Calu3 (cell line): ENCODE results near the gene LAIR2. TPM values are rescaled to one million over a fixed set of nuclear protein-coding genes. Genes with fewer than 3 reads are reported as not detected.

Experiments used
- BruUV-seq: library from RNA; stranded (reverse); fragments of 400-500 nt; replicated peaks from 2 replicates; lab custom pipeline; 2021; lab: Mats Ljungman, UMichigan
- CTCF ChIA-PET: fragments of 300-600 bp; sonication (Branson Sonifier 250); formaldehyde crosslinking; loops from one replicate; lab custom pipeline; 2022; ENCODE audit warnings: antibody characterized with exemption; lab: Charles Lee
- DNase-seq: peaks from one replicate; pipeline ENCODE4 v3.0.0; 2022
- H3K27ac Mint-ChIP-seq: one replicate; pipeline ENCODE4 v1.8.0; 2022; ENCODE audit warnings: mixed read lengths; ENCODE audit not compliant: unreplicated experiment
- H3K27me3 Mint-ChIP-seq: one replicate; pipeline ENCODE4 v1.8.0; 2022; ENCODE audit warnings: mixed read lengths; ENCODE audit not compliant: unreplicated experiment
- H3K36me3 Mint-ChIP-seq: one replicate; pipeline ENCODE4 v1.8.0; 2022; ENCODE audit warnings: mild to moderate bottlenecking, moderate library complexity, mixed read lengths; ENCODE audit not compliant: insufficient read depth, unreplicated experiment
- H3K4me1 Mint-ChIP-seq: one replicate; pipeline ENCODE4 v1.8.0; 2022; ENCODE audit warnings: mild to moderate bottlenecking, low read depth, mixed read lengths; ENCODE audit not compliant: unreplicated experiment
- H3K4me3 Mint-ChIP-seq: one replicate; pipeline ENCODE4 v1.8.0; 2022; ENCODE audit warnings: mild to moderate bottlenecking, low read depth, moderate library complexity, mixed read lengths; ENCODE audit not compliant: unreplicated experiment
- H3K9me3 Mint-ChIP-seq: one replicate; pipeline ENCODE4 v1.8.0; 2022; ENCODE audit warnings: low read depth, mixed read lengths; ENCODE audit not compliant: unreplicated experiment
- CTCF ChIP-seq: fragments of 200-600 bp; IDR thresholded peaks from one replicate; pipeline ENCODE4 v1.8.0; 2022; ENCODE audit warnings: antibody characterized with exemption; ENCODE audit not compliant: unreplicated experiment
- intact Hi-C: fragments of 100-400 bp; cut with micrococcal nuclease; formaldehyde crosslinking; loops from one replicate; pipeline ENCODE4 v1.10.0; 2022; ENCODE audit not compliant: unreplicated experiment
- total RNA-seq: library from RNA; stranded (reverse); gene quantifications from 2 replicates; pipeline ENCODE4 v1.2.3, GENCODE V29; 2022

The LAIR2 gene
- total RNA-seq, 1 experiment from 2014 or later = not detected

- CTCF ChIA-PET = interaction anchor here (1.3 kb wide), 1 partner anchor 201 kb away, joined by 3 read pairs; no protein-coding TSS in a partner anchor
- peaks cover 4% of the 10 kb centered on the region for H3K4me1 Mint-ChIP-seq
- TF ChIP-seq CTCF = peak; percentile 72
- H3K4me3 Mint-ChIP-seq = no peak overlapping the region
- DNase-seq = peak; percentile 57
- H3K27ac Mint-ChIP-seq = no peak overlapping the region
- H3K36me3 Mint-ChIP-seq = no peaks in the 10 kb centered on the region
- no TSS peak for BruUV-seq
- peaks cover 53% of the 10 kb centered on the region for H3K27me3 Mint-ChIP-seq
- no peaks in the 10 kb centered on the region for H3K9me3 Mint-ChIP-seq
- intact Hi-C loops = no loop called here
Measured at GRCh38 chr19:54478677-54479266, 23.9 kb upstream of the LAIR2 start.

GRCh38 chr19:54480051-54480450, 22.6 kb upstream of the LAIR2 start:
- no peak for TF ChIP-seq CTCF
- intact Hi-C loops = loop anchor here (10.0 kb wide), 1 partner anchor 85 kb away; no protein-coding TSS in a partner anchor
- BruUV-seq = no TSS peak
- Mint-ChIP-seq H3K27me3 (peaks cover 59% of the 10 kb centered on the region), H3K27ac (no peak overlapping the region), H3K4me1 (no peaks in the 10 kb centered on the region), H3K4me3 (no peak overlapping the region), H3K9me3 (no peaks in the 10 kb centered on the region), H3K36me3 (no peaks in the 10 kb centered on the region)
- no peak for DNase-seq
- CTCF ChIA-PET = interaction anchor here (0.8 kb wide), 1 partner anchor 49 kb away, joined by 7 read pairs; no protein-coding TSS in a partner anchor

GRCh38 chr19:54481326-54481930, 21.2 kb upstream of the LAIR2 start:
- H3K27ac Mint-ChIP-seq = no peak overlapping the region
- BruUV-seq = no TSS peak

GRCh38 chr19:54482889-54483288, 19.7 kb upstream of the LAIR2 start:
- no peaks in the 10 kb centered on the region for H3K9me3 Mint-ChIP-seq
- no peaks in the 10 kb centered on the region for H3K36me3 Mint-ChIP-seq
- BruUV-seq = no TSS peak
- TF ChIP-seq CTCF = no peak
- CTCF ChIA-PET = no interaction called here
- no peak for DNase-seq
- no peaks in the 10 kb centered on the region for H3K4me1 Mint-ChIP-seq
- intact Hi-C loops = loop anchor here (10.0 kb wide), 1 partner anchor 82 kb away; no protein-coding TSS in a partner anchor
- no peak overlapping the region for H3K4me3 Mint-ChIP-seq
- no peak overlapping the region for H3K27ac Mint-ChIP-seq
- peaks cover 49% of the 10 kb centered on the region for H3K27me3 Mint-ChIP-seq

More at GRCh38 chr19:54481326-54481930, 21.2 kb upstream of the LAIR2 start:
- no peak overlapping the region for H3K4me3 Mint-ChIP-seq
- CTCF ChIA-PET = interaction anchor here (0.6 to 1.0 kb wide), 5 partner anchors 8 to 868 kb away, joined by 3 to 6 read pairs (median 3); partner anchors contain the start of gene CDC42EP5
- H3K9me3 Mint-ChIP-seq = no peaks in the 10 kb centered on the region
- DNase-seq = peak; percentile 62
- peak; percentile 58 for TF ChIP-seq CTCF
- intact Hi-C loops = loop anchor here (1.0 to 10.0 kb wide), 2 partner anchors 83 to 195 kb away; no protein-coding TSS in a partner anchor
- no peaks in the 10 kb centered on the region for H3K36me3 Mint-ChIP-seq
- peaks cover 64% of the 10 kb centered on the region for H3K27me3 Mint-ChIP-seq
- no peaks in the 10 kb centered on the region for H3K4me1 Mint-ChIP-seq
